Islet precursor cell (in vitro differentiated cells): ENCODE results near the gene CUL5.
A peak's percentile ranks its signal among the peaks of the same experiment; 100 is the strongest.

Source experiments
- DNase-seq: peaks from one replicate; pipeline ENCODE4 v3.0.0-alpha.2; 2018

Gene CUL5

GRCh38 chr11:108008656-108009496, at the start of gene CUL5:
CUL5 (plus strand) TSS chr11:108008898; CDS start chr11:108009349, 451 bp downstream.
- peak; percentile 94 for DNase-seq

- DNase-seq = no peak
Measured at GRCh38 chr11:107961480-107961879, 47.2 kb upstream of the CUL5 start.

- DNase-seq = no peak
Measured at GRCh38 chr11:107962181-107962580, 46.5 kb upstream of the CUL5 start.

GRCh38 chr11:107963091-107963490, 45.6 kb upstream of the CUL5 start:
- no peak for DNase-seq

- no peak for DNase-seq
Measured at GRCh38 chr11:107969219-107969618, 39.5 kb upstream of the CUL5 start.

GRCh38 chr11:107970049-107970448, 38.6 kb upstream of the CUL5 start:
- no peak for DNase-seq

GRCh38 chr11:107973641-107974040, 35.1 kb upstream of the CUL5 start:
- DNase-seq = no peak

- DNase-seq = no peak
Measured at GRCh38 chr11:107988397-107989158, 20.1 kb upstream of the CUL5 start.

GRCh38 chr11:107991868-107992414, 16.8 kb upstream of the CUL5 start:
- no peak for DNase-seq

GRCh38 chr11:107996006-107996776, 12.5 kb upstream of the CUL5 start:
- no peak for DNase-seq

GRCh38 chr11:107998761-107999160, 9.9 kb upstream of the CUL5 start:
- DNase-seq = no peak

GRCh38 chr11:107999759-108000455, 8.8 kb upstream of the CUL5 start:
- DNase-seq = peak; percentile 87

- DNase-seq = no peak
Measured at GRCh38 chr11:108002476-108002875, 6.2 kb upstream of the CUL5 start.

- DNase-seq = no peak
Measured at GRCh38 chr11:108003623-108004022, 5.1 kb upstream of the CUL5 start.

- DNase-seq = no peak
Measured at GRCh38 chr11:108007819-108008218, 879 bp upstream of the CUL5 start.

GRCh38 chr11:108009497-108010370, 1.0 kb downstream of the CUL5 start:
- DNase-seq = no peak

- DNase-seq = no peak
Measured at GRCh38 chr11:108012139-108012725, 3.5 kb downstream of the CUL5 start.

GRCh38 chr11:108016647-108017046, 7.9 kb downstream of the CUL5 start:
- no peak for DNase-seq

GRCh38 chr11:108018708-108019107, 10.0 kb downstream of the CUL5 start:
- DNase-seq = no peak

GRCh38 chr11:108019870-108020540, 11.3 kb downstream of the CUL5 start:
- DNase-seq = no peak
